Measurements from ENCODE around the gene SLC1A2.

Gene SLC1A2

DNA sequence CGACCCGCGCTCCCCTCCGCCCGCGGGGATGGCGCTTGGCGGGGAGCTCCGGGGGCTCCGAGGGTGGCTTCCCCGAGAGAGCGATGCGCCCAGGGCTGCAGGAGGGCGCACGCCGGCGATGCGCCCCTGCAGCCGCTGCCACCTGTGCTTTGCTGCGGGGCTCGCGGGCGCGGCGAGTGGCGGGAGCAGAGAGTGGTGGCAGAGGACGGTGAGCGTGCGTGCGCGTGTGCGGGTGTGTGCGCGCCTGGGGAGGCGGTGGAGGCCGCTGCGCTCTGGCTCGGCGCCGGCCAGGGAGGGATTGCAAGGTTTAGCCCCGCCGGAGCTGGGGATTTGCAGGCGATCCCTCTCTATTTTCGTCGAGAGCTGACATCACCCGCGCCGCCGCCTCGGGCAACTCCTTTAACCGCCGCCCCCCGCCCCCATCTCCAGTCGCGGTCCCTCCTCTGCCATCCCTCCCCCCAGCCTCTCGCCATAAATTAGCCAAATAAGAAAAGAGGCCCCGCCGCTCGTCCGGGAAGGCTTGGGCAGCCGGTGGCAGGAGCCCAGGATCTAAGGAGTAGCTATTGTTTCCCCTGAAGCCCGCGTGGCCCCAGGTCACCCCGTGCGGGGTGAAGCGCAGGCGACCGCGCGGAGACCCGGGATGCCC lies at the start of gene SLC1A2:
Gene SLC1A2 (minus strand): TSS at position 375 of the 646 bp plus-strand sequence. CDS start 592 bp downstream, outside the sequence.
- DNase-seq (ENCODE audit: low read depth), result no peak

DNA sequence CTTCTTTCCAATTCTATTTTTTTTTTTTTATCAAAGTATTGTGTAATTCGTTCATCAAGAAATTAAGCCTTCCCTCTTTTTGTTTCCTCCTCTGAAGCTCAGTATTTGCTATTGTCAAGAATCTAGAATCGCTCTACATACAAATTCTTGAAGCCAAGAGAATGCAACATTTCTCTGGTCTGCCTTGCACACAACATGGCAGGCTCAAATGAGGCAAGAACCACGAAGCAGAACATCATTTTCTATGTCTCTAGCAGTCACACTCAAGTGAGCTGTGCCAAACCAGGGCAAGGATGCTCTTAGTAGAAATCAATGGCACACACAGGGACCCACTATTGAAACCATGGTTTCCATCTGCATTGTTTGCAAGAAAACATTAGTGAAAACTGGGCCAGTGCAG lies 46.7 kb upstream of the SLC1A2 start:
- no peak for DNase-seq (ENCODE audit: low read depth)

DNA sequence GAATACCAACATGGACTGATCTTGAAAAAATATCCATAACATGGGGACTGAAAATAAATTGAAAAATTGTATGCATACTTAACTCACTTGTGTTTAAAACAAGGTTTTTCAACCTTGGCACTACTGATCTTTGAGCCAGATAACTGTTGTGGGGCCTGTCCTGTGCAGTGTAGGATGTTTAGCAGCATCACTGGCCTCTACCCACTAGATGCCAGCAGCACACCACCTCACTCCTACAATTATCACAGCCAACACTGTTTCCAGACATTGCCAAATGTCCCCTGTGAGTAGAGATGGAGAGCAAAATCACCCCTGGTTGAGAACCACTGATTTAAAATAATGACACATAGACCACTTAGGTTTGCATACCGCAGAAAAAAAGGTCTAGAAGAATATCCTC lies 45.0 kb upstream of the SLC1A2 start:
- DNase-seq (ENCODE audit: low read depth), result no peak

DNA sequence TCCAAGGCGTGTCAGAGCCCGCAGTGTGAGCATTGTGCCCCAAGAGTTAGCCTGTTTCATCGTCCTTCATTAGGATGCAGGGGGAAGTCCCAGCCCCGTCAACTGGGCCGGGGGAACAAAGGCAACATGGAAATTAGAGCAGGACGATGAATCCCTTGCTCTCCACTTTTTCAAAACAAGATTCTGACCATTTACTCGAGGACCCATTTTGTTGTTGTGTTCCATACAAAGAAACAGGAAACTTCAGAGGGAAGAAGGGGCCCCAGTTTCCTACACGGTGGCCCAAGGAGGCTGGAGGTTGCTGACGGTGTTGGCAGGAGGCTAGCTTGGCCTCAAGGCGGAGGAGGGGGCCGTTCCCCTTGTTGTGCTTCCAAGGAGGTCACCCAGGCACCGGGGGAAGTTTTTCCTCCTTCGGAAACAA lies 44.0 kb upstream of the SLC1A2 start:
- DNase-seq (ENCODE audit: low read depth), result no peak

DNA sequence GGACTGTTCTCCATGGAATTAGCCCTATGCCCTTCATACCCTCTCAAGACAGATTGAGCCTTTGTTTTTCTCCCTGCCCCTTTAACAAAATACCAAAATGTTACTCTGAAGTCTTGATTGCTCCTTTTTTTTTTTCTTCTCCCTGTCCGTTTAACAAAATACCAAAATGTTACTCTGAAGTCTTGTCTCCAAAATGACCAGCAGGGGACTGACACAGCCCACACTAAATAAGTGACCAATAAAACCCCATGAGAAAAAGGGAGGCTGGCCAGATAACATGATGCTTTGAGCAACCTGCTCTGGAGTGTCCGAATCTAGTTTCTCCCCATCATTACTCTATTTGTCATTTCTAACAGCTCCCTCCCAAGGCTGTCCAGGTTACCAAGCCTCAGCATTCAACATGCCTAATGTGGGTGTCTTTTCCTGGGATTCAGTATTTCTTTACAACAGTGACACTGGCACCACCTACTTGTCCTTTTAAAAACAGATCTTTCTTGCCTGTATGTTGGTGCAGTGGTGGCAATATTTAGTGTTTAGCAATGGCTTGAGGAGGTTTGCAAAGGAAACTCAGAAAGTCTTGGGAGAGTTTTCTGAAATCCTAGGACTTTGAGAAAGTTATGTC lies 42.7 kb upstream of the SLC1A2 start:
- DNase-seq (ENCODE audit: low read depth), result no peak

DNA sequence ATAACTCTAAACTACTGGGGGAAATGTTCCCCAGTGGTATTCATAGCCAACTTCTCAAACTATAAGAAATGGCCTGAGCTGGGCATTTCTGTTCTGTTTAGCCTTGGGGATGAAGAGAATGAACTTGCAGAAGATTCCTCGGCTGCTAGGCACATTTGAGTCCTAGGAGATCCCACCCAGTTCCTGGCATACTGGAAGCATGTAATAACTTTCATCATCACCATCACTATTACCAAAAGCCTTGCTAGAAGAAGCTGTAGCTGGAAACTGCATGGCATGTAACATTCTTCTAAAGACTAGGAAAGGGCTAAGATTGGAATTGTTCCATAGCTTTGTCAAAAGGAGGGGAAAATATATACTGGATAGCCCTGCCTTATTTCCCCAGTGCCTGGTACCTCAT lies 40.1 kb upstream of the SLC1A2 start:
- no peak for DNase-seq (ENCODE audit: low read depth)

DNA sequence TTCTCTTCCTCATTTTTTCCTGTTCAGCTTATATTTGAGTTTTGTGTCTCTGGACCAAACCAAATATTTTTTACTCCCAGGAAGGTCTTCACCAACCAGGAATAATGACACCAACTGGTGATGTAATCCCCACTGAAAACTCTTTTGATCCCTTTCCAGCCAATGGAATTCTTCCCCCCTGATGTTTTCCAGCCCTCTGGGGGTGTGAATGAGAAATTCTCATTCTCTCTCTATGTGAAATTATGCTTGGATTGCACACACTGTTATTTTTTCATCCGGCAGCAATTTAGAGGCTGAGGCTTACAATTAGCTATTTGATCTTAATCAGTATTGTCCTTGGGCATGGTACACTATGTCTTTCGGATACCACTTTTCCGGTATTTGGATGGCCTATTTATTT lies 39.5 kb upstream of the SLC1A2 start:
- DNase-seq (ENCODE audit: low read depth), result no peak

DNA sequence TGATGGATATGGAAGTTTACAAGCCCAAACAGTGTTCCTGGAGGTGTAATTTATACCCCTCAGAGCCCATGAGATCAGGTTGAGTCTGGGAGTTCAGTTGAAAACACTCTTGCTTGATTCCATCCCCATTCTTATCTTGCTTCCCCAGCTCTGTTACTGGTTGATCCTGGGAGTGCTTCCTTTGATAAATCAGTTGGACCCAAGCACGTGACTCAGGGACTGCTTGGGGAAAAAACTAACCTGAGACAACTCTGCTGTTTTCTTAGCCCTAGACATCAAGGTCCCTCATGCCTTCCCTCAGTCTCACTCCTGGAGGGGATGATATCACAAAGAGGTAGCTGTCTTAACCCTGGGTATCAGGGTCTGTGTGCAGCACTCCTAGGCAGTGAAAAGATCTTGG lies 35.0 kb upstream of the SLC1A2 start:
- DNase-seq (ENCODE audit: low read depth), result no peak

DNA sequence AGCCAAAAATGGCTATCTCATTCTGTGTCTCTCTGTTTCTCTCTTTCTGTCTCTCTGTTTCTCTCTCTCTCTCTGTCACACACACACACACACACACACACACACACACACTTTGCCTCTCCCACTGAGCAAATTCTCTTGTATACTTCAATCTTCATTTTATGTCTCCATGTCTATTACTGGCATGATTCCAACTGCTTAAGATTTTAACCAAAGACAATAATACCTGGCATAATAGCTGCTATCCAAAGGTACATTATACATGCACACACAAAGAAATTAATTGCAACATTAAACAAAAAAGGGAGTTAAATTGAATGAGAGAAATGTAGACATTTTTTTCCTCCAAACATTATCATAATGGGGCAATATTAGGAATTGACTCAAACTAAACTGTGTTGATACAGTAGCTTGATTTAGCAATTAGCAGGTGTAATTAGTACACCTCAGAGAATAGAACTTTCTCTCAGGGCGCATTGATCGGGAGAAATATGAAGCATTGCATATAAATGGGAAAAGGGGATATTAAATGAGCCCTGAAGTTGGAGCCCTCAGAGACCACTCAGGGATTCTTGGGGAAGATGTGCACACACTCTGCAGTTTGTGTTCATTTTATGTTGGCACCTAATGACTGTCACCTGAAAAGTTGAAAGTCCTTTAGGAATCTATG lies 17.4 kb upstream of the SLC1A2 start:
- DNase-seq (ENCODE audit: low read depth), result no peak

DNA sequence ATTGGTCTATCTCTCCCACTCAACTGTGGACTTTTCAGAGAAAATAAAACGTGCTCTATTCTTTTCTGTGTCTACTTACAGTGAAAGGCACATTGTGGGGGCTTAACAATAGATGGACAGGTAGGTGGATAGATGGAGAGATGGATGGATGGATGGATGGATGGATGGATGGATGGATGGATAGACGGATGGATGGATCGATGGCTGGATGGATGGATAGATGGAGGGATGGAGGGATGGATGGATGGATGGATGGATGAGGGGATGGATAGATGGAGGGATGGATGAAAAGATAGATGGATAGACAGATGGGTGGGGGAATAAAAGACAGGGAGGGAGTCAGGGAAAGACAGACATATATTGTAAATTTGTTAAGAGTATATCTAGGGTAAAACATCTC lies 14.2 kb upstream of the SLC1A2 start:
- DNase-seq (ENCODE audit: low read depth), result no peak

DNA sequence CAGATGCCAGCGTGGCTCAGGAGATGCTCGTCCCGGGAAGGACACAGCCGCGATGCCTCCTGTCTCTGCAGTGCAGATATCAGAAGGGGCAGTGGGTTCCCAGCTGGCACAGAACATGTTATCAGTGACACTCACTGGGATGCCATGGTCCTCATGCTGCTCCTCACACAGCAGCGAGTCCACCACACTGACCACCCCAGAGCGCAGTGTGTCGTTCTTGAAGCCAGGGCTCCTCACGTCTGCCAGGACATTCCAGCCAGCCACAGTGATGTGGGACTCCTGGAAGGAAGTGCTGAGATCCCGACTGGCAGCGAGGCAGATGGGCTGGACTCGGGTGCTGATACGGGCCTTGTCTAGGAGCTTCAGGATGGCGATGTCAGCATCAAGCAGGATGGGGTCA lies 13.1 kb upstream of the SLC1A2 start:
- DNase-seq (ENCODE audit: low read depth), result no peak

DNA sequence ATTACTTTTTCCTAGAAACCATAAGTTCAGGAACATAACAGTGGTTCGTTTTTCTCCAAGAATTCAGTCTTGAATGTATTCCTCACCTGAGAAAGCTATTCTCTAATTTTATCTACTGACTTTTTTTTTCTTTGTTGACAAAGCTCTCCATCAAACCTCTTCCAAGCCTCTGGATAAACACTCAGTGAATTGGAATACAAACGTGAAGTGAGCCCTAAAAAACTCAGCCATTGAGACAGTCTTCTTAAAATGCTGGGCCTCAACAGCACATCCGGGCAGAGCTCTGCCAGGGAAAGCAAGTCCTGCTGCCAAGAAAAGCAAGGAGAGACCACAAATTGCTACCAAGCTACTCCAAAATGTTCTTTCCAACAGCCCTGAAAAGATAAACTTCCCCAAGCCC lies 7.7 kb upstream of the SLC1A2 start:
- DNase-seq (ENCODE audit: low read depth), result no peak

DNA sequence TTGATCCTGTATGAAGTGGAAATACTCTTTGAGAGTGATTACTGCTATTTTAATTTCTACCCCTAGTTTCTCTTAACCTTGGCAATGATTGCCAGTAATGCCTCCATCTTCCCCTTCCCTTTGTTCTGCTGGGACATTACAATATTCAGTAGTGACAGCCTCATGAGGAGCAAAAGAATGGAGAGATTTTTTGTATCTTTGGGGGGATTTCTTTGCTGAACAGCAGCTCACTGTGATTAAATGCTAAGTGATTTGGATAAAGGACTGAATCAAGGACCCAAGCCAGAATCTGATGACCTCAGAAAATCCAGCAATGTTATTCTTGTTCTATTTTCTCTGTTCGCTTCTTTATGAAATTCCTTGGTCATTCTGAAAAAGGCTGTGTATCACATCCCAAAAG lies 7.0 kb upstream of the SLC1A2 start:
- no peak for DNase-seq (ENCODE audit: low read depth)

DNA sequence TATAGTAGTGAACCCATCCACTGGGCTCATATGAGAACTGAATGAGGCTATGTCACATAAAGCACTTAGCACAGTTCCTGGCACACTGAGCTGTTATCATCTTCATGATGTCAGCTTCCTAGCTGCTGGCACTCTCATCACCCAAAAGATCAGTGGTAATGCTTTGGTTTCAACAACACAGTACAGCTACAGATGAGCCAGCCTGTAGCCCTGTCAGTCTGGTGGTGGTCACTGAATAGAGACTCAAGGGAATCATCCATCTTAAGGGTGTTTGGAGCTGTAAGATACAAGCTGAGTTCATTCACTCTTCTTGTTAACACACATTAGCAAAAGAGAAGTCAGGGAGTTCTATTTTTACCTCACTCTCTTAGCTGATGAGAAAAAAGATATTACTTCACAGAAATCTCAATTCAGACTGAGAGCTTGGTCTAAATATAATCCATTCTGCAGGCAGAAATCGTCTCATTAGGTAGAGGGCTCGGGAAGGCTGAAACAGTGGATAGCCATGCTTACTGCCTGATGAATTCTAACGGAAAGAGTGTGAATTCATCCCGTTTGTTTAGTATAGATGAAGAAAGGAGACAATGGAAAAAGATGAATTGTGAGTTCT lies 6.3 kb upstream of the SLC1A2 start:
- no peak for DNase-seq (ENCODE audit: low read depth)

DNA sequence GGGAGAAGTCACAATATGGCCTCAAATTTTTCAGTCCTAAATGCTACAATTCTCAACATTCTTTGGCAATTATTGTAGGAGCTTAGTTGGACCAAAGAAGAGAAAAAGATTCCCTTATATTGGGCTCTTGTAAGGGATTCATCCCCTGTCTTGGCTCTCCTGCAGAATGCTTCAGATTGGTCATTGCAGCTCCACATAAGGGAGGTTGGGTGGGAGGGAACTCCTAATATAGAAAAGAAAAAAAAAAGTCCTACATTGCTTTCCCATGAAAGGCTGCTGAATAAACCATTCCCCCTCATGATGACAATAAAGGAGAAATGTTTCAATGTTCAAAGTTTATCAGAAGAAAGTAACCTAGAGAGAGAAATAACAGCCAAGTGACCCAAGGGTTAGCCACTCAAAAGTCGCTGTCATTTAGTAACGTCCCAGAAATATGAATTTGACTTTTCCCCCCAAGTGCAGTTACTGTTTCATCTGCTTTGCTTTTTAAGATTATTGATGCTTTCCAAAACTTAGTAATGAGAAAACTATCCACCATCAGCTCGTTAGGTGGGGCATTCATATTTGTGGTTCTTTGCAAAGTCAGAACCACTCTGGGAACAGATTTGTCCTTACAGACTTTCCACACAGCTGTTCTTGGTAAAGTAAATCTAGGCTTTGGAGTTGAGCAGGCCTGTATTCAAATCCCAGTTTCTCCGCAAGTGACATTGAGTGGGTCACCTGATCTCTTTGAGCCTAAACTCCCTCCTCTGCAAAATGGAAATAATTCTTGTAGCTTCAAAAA lies 5.0 kb upstream of the SLC1A2 start:
- no peak for DNase-seq (ENCODE audit: low read depth)

DNA sequence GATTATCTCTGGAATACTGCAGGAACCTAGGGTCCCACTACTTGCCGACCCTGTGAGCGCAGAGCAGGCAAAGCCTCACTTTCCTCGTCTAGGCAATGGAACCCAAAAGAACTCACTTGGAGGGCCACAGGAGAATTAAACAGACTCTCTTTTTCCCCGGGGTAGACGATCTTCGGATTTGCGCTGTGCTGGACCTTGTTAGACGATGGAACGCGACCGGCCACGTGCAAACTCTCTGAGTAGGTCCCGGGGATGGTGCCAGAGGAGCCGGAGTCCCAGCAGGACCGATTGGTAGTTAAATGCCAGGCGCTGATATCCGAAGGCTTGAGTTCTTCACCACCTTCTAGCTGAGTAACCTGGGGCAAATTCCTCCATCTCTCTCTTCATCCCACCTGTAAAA lies 1.0 kb upstream of the SLC1A2 start:
- DNase-seq (ENCODE audit: low read depth), result no peak

DNA sequence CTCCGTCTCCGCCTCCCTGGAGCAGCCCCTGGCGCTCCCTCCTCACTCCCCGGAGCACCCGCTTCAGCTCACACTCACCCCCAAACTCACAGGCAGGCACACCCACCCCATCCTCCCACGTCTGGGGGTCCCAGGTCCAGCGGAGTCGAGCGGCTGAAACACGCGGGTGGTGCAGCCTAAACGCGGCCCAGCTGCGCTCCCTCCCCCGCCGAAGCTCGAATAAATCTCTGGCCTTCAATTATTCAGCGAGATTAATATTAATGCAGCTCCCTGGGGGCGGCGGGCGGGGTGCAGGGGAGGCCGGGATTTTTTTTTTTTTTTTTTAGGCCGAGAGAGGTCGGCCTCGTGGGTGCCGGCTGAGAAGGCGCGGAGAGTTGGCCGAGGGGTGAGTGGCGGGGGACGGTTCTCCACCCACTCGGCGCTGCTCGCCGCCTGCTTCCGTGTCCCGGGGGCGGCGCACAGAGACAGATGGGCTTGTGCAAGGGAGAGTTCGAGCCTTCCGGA lies 524 bp upstream of the SLC1A2 start:
- no peak for DNase-seq (ENCODE audit: low read depth)

DNA sequence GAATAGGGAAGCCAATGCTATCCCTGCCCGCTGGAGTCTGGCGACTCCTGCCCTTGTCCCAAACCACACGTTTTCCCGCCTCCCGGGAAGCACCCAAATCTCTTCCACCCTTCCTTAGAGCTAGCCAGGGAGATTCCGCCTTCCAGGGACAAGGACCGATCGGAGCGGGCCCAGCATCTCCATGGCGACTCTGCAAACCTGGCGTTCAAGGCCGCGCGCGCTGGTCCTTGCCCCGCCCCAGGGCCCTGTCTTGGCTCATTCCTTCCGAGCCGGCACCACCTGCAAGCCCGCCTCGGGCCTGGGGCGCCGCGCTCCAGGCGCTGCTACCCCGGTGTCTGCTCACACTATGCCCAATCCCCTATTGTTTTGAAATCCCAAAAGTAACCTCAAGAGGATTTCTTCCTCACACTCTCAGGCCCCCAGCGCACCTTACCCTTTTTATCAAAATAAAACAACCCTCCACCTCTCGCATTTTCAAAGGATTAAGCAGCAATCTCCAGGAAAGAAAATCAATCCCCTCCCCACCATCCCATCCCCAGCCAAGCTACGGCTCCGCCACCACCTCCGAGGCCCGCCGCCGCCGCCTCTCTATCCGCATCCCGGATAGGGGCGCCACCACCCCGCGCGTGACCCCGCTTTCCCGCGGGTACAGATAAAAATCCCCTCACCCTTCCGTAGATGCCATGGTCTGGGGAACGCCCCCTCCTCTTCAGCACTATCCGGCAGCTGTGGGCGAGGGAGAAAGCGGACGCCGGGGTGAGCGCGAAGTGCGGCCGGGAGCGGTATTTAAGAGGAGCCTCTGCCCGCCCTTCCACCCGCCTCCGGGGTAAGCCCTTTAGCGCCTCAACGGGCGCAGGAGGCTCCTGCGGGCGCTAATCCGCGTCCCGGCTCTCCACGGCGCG lies 825 bp downstream of the SLC1A2 start:
- no peak for DNase-seq (ENCODE audit: low read depth)

DNA sequence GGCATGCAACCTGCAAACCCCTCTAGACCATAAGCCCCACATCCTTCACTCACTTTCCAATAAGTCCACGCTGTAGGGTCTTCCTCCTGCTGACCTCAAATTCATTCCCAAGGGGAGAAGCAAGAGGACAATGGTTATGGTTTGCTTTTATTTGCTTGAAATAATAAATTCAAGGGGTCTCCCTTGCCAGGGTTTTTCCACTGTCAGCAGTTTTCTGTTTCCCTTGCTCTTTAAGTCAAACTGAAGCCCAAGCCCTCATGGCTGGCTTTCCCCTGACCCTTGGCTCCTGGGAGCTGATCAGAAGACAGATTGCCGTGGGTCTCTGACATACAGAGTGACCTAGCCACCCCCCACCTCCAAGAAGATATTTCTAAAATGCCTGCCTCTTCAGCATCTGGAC lies 3.9 kb downstream of the SLC1A2 start:
- no peak for DNase-seq (ENCODE audit: low read depth)

DNA sequence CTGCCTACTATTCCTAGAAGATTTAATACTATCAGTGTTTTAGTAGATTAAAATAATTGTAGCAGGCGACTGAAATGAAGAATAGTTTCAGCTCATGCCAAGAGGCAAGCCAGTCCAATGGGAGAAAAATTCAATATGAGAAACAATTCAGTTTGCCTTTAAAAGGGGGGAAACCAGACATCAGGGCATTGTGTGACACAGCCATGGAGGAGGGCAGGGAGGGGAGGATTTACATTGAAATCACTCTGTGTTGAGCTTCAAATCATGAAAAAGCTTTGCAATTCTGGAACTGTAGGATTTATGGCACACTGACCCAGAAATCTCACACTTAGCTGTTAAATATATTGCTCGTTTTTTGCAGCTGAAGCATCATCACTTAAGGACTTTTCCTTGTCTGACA lies 4.6 kb downstream of the SLC1A2 start:
- DNase-seq (ENCODE audit: low read depth), result no peak

DNA sequence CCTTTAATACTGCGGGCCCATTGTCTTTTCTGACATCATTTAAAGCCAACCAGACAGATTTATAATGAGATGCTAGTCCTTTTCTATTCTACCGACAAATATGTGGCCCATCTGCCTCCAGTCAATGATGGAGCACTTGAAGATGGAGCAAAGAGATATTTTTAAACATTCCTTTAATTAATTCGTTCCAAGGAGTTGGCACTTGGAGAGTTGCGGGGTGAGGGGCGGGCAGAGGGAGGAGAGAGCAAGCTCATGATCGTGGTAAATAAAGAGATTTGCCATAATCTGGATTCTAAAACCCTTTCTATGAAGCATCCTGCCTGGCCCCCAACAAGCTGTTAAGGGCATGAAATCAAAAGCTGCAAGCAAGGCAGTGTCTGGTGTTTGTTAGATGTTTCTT lies 5.0 kb downstream of the SLC1A2 start:
- DNase-seq (ENCODE audit: low read depth), result no peak
